HCT116 (cell line): ENCODE data around the gene HNF1B. TPM values are rescaled to one million over a fixed set of nuclear protein-coding genes. Genes with fewer than 3 reads are reported as not detected.

Experiments used
- ATAC-seq: fragments of 200-7000 bp; cut with Tn5 transposase; 2 replicates; pipeline ENCODE4 v1.9.1; 2020; ENCODE audit warnings: mild to moderate bottlenecking, moderate library complexity
- BruUV-seq: library from RNA; stranded (reverse); fragments of 400-500 nt; replicated peaks from 2 replicates; lab custom pipeline; 2021; lab: Mats Ljungman, UMichigan
- CTCF ChIA-PET: fragments of 300-600 bp; sonication (Branson Sonifier 250); formaldehyde crosslinking; loops from one replicate; lab custom pipeline; 2021; ENCODE audit warnings: antibody characterized with exemption; lab: Charles Lee
- POLR2A ChIA-PET: fragments of 300-600, 350-600 bp; sonication (Branson Sonifier 250); formaldehyde crosslinking; loops from one replicate; lab custom pipeline; 2021; ENCODE audit warnings: antibody characterized with exemption; lab: Charles Lee
- RAD21 ChIA-PET, 2 experiments: fragments of 300-600 bp; sonication (Branson Sonifier 250); formaldehyde crosslinking; loops; one replicate each; lab custom pipeline; 2023; ENCODE audit warnings: low total read pairs in 2 of 2; ENCODE audit not compliant: uncharacterized antibody in 2 of 2, unreplicated experiment in 2 of 2, low non-redundant PET in 1 of 2; lab: Charles Lee
- DNase-seq: peaks from one replicate; pipeline ENCODE4 v3.0.0-alpha.2; 2010; ENCODE audit warnings: low read depth, low spot score
- H2AFZ ChIP-seq: fragments of 200-600 bp; shearing (Covaris generic), sonication (generic); 2 replicates; pipeline ENCODE4 v1.6.1; 2017; ENCODE audit warnings: low read depth, mixed run types, mixed read lengths, antibody characterized with exemption, low read length; ENCODE audit not compliant: poor library complexity, severe bottlenecking
- H3K27ac ChIP-seq: 2 replicates; pipeline ENCODE4 v1.5.1; 2012; ENCODE audit warnings: low read depth, low read length
- H3K27me3 ChIP-seq: fragments of 200-600 bp; sonication (generic); 2 replicates; pipeline ENCODE4 v1.6.1; 2016; ENCODE audit warnings: mixed run types, low read length, mixed read lengths; ENCODE audit not compliant: insufficient read depth
- H3K36me3 ChIP-seq, 2 experiments: fragments of 200-500 bp in 1 of 2; fragments of 200-600 bp in 1 of 2; sonication (Bioruptor generic) in 1 of 2; sonication (generic) in 1 of 2; 2 replicates each; pipeline versions ENCODE4 v1.5.1 to v1.6.1; 2014 to 2016; ENCODE audit warnings: low read length in 2 of 2, inconsistent platforms in 1 of 2, mixed read lengths in 1 of 2, mixed run types in 1 of 2; ENCODE audit not compliant: insufficient read depth in 2 of 2, control insufficient read depth in 1 of 2
- H3K4me1 ChIP-seq, 2 experiments: fragments of 200-600 bp in 1 of 2; sonication (generic) in 1 of 2; 2 replicates each; pipeline versions ENCODE4 v1.5.1 to v1.6.1; 2012 to 2017; ENCODE audit warnings: low read length in 2 of 2, inconsistent platforms in 1 of 2, mild to moderate bottlenecking in 1 of 2, mixed read lengths in 1 of 2, mixed run types in 1 of 2, moderate library complexity in 1 of 2; ENCODE audit not compliant: insufficient read depth in 2 of 2, control insufficient read depth in 1 of 2
- H3K4me2 ChIP-seq: fragments of 200-600 bp; sonication (generic); 2 replicates; pipeline ENCODE4 v1.6.1; 2017; ENCODE audit warnings: mixed run types, low read length, mixed read lengths
- H3K4me3 ChIP-seq, 2 experiments: fragments of 200-600 bp in 1 of 2; sonication (generic) in 1 of 2; replicated peaks in 1 of 2; 2 replicates each; pipeline ENCODE4 v1.5.1; 2011 to 2016; ENCODE audit warnings: low read length in 2 of 2, control low read depth in 1 of 2, low read depth in 1 of 2, mild to moderate bottlenecking in 1 of 2, mixed read lengths in 1 of 2, mixed run types in 1 of 2
- H3K79me2 ChIP-seq: fragments of 200-600 bp; sonication (generic); 2 replicates; pipeline ENCODE4 v1.6.1; 2017; ENCODE audit warnings: mild to moderate bottlenecking, mixed run types, low read length, moderate library complexity, mixed read lengths; ENCODE audit not compliant: insufficient read depth
- H3K9ac ChIP-seq: fragments of 200-600 bp; sonication (generic); 2 replicates; pipeline ENCODE4 v1.6.1; 2016; ENCODE audit warnings: low read length, mixed read lengths
- H3K9me2 ChIP-seq: fragments of 200-600 bp; sonication (generic), shearing (Covaris generic); 2 replicates; pipeline ENCODE4 v1.6.1; 2017; ENCODE audit warnings: mixed run types, mild to moderate bottlenecking, moderate library complexity; ENCODE audit not compliant: insufficient read depth
- H3K9me3 ChIP-seq, 2 experiments: fragments of 200-500 bp in 1 of 2; fragments of 200-600 bp in 1 of 2; sonication (Bioruptor generic) in 1 of 2; sonication (generic) in 1 of 2; 2 replicates each; pipeline ENCODE4 v1.6.1; 2014 to 2017; ENCODE audit warnings: low read length in 2 of 2, mixed read lengths in 2 of 2, inconsistent platforms in 1 of 2, low read depth in 1 of 2, mild to moderate bottlenecking in 1 of 2, mixed run types in 1 of 2, moderate library complexity in 1 of 2; ENCODE audit not compliant: control insufficient read depth in 1 of 2, insufficient read depth in 1 of 2
- H4K20me1 ChIP-seq: fragments of 200-600 bp; sonication (generic), shearing (Covaris generic); 2 replicates; pipeline ENCODE4 v1.6.1; 2017; ENCODE audit warnings: mixed run types, mild to moderate bottlenecking, moderate library complexity; ENCODE audit not compliant: insufficient read depth
- ATF3 ChIP-seq: IDR thresholded peaks from 2 replicates; pipeline ENCODE4 v1.6.1; 2012
- CEBPB ChIP-seq: IDR thresholded peaks from 2 replicates; pipeline ENCODE4 v1.6.1; 2012; ENCODE audit warnings: low read depth
- EGR1 ChIP-seq: IDR thresholded peaks from 2 replicates; pipeline ENCODE4 v1.6.1; 2012; ENCODE audit warnings: low read depth
- EZH2phosphoT487 ChIP-seq: fragments of 200-600 bp; IDR thresholded peaks from 2 replicates; pipeline ENCODE4 v1.6.1; 2018; ENCODE audit warnings: antibody characterized with exemption, borderline replicate concordance
- JUND ChIP-seq: IDR thresholded peaks from 2 replicates; pipeline ENCODE4 v1.6.1; 2012
- RAD21 ChIP-seq: IDR thresholded peaks from 2 replicates; pipeline ENCODE4 v1.6.1; 2012; ENCODE audit warnings: low read depth, mild to moderate bottlenecking
- SIN3A ChIP-seq: IDR thresholded peaks from 2 replicates; pipeline ENCODE4 v1.6.1; 2012; ENCODE audit warnings: low read depth
- SRF ChIP-seq: IDR thresholded peaks from 2 replicates; pipeline ENCODE4 v1.6.1; 2012; ENCODE audit warnings: low read depth
- TCF7L2 ChIP-seq: IDR thresholded peaks from 2 replicates; pipeline ENCODE4 v1.7.0; 2011; ENCODE audit warnings: borderline replicate concordance, inconsistent platforms; ENCODE audit not compliant: insufficient read depth, insufficient read length; ENCODE audit errors: extremely low read depth
- ZBTB33 ChIP-seq: IDR thresholded peaks from 2 replicates; pipeline ENCODE4 v1.6.1; 2011; ENCODE audit warnings: mild to moderate bottlenecking, low read length, moderate library complexity; ENCODE audit not compliant: insufficient replicate concordance; ENCODE audit errors: extremely low read depth
- ZFX ChIP-seq: fragments of 450-650 bp; IDR thresholded peaks from 2 replicates; pipeline ENCODE4 v1.6.1; 2017
- intact Hi-C: fragments of 100-400 bp; cut with micrococcal nuclease; formaldehyde crosslinking; loops from 2 replicates; pipeline ENCODE4 v1.10.0; 2022
- total RNA-seq: library from RNA; stranded (reverse); gene quantifications from one replicate; pipeline ENCODE4 v1.2.1, GENCODE V29; 2021; ENCODE audit not compliant: unreplicated experiment
- TF ChIP-seq, protein P1 (sequence below), 3 experiments: fragments of 200-600 bp in 1 of 3; sonication (generic) in 1 of 3; IDR thresholded peaks in 2 of 3; conservative IDR thresholded peaks in 1 of 3; 2 replicates each; pipeline ENCODE4 v1.5.1; 2012 to 2017; ENCODE audit warnings: low read depth in 2 of 3, low read length in 2 of 3, antibody characterized with exemption in 1 of 3, borderline replicate concordance in 1 of 3, control low read depth in 1 of 3, mild to moderate bottlenecking in 1 of 3, mixed read lengths in 1 of 3, mixed run types in 1 of 3, moderate library complexity in 1 of 3; ENCODE audit not compliant: insufficient read depth in 1 of 3

Gene HNF1B
- total RNA-seq, 1 experiment from 2014 or later, result 3.6 TPM

- CTCF ChIA-PET, result interaction anchor here (0.7 to 1.1 kb wide), 4 partner anchors 41 to 157 kb away, joined by 3 read pairs; no protein-coding TSS in a partner anchor
- ATAC-seq, result no peak; the same call in 1 of the 2 replicates
- Histone ChIP-seq H3K36me3 (no peaks in the 10 kb centered on the region), H3K4me2 (no peak overlapping the region), H3K4me1 (no peaks in the 10 kb centered on the region), H3K27me3 (no peaks in the 10 kb centered on the region), H3K9me2 (no peaks in the 10 kb centered on the region), H3K9me3 (no peaks in the 10 kb centered on the region), H3K9ac (no peak overlapping the region), H3K4me3 (no peak overlapping the region), H3K79me2 (no peaks in the 10 kb centered on the region), H4K20me1 (no peaks in the 10 kb centered on the region), H3K27ac (no peak overlapping the region), H2AFZ (no peak overlapping the region)
- DNase-seq, result no peak
- no peak for TF ChIP-seq RAD21
- TF ChIP-seq EGR1, result no peak
- TF ChIP-seq TCF7L2, result no peak
- TF ChIP-seq, protein P1, sequence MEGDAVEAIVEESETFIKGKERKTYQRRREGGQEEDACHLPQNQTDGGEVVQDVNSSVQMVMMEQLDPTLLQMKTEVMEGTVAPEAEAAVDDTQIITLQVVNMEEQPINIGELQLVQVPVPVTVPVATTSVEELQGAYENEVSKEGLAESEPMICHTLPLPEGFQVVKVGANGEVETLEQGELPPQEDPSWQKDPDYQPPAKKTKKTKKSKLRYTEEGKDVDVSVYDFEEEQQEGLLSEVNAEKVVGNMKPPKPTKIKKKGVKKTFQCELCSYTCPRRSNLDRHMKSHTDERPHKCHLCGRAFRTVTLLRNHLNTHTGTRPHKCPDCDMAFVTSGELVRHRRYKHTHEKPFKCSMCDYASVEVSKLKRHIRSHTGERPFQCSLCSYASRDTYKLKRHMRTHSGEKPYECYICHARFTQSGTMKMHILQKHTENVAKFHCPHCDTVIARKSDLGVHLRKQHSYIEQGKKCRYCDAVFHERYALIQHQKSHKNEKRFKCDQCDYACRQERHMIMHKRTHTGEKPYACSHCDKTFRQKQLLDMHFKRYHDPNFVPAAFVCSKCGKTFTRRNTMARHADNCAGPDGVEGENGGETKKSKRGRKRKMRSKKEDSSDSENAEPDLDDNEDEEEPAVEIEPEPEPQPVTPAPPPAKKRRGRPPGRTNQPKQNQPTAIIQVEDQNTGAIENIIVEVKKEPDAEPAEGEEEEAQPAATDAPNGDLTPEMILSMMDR (IDR thresholded peaks at IDR 0.05 in 2 of 3, conservative IDR thresholded peaks at IDR 0.05 in 1 of 3; ENCODE audit: borderline replicate concordance in 1 of 3, insufficient read depth in 1 of 3, low read depth in 2 of 3, low read length in 2 of 3), result peak in 2 of 3 experiments; percentile 22 to 34; a peak in 3 of 6 replicates
- POLR2A ChIA-PET, result no interaction called here
- BruUV-seq, result no TSS peak
- intact Hi-C loops, result no loop called here
- RAD21 ChIA-PET, result no interaction called here
These were observed 83.4 kb downstream of the HNF1B start for GRCh38 chr17:37661400-37662014.

- Histone ChIP-seq H3K9ac (no peak overlapping the region), H3K27me3 (no peaks in the 10 kb centered on the region), H4K20me1 (no peaks in the 10 kb centered on the region), H2AFZ (no peak overlapping the region), H3K36me3 (no peaks in the 10 kb centered on the region), H3K79me2 (no peaks in the 10 kb centered on the region), H3K4me1 (no peaks in the 10 kb centered on the region), H3K27ac (no peak overlapping the region), H3K4me3 (no peak overlapping the region), H3K4me2 (no peak overlapping the region), H3K9me3 (no peaks in the 10 kb centered on the region), H3K9me2 (no peaks in the 10 kb centered on the region)
- POLR2A ChIA-PET, result no interaction called here
- RAD21 ChIA-PET, result no interaction called here
- ATAC-seq (no peak), DNase-seq (no peak)
- intact Hi-C loops, result no loop called here
- CTCF ChIA-PET, result no interaction called here
- no TSS peak for BruUV-seq
- no peak for TF ChIP-seq SIN3A
- TF ChIP-seq CEBPB, result no peak
- no peak for TF ChIP-seq TCF7L2
- TF ChIP-seq ZBTB33, result no peak
- TF ChIP-seq, protein P1 (IDR thresholded peaks at IDR 0.05 in 2 of 3, conservative IDR thresholded peaks at IDR 0.05 in 1 of 3; ENCODE audit: borderline replicate concordance in 1 of 3, insufficient read depth in 1 of 3, low read depth in 2 of 3, low read length in 2 of 3), result no peak
- no peak for TF ChIP-seq SRF
- no peak for TF ChIP-seq JUND
- TF ChIP-seq ZFX, result no peak
- no peak for TF ChIP-seq EGR1
- TF ChIP-seq ATF3, result no peak
- no peak for TF ChIP-seq EZH2phosphoT487
These were observed 84.9 kb downstream of the HNF1B start for GRCh38 chr17:37659925-37660324.
